HUES64 (cell line): ENCODE results near the gene TADA2B.

Source experiments
- H3K27ac ChIP-seq: 2 replicates; pipeline ENCODE4 v1.7.0; 2013; ENCODE audit warnings: low read depth, low read length, inconsistent platforms
- H3K27me3 ChIP-seq: 2 replicates; pipeline ENCODE4 v1.6.1; 2013; ENCODE audit warnings: mild to moderate bottlenecking, low read length; ENCODE audit not compliant: insufficient read depth
- H3K36me3 ChIP-seq: 2 replicates; pipeline ENCODE4 v1.6.1; 2013; ENCODE audit warnings: mild to moderate bottlenecking, low read length; ENCODE audit not compliant: insufficient read depth
- H3K4me1 ChIP-seq: 2 replicates; pipeline ENCODE4 v1.6.1; 2013; ENCODE audit warnings: mild to moderate bottlenecking, low read length, moderate library complexity; ENCODE audit not compliant: insufficient read depth
- H3K4me3 ChIP-seq: 2 replicates; pipeline ENCODE4 v1.5.1; 2013; ENCODE audit warnings: mild to moderate bottlenecking, low read length, moderate library complexity
- H3K9ac ChIP-seq: 2 replicates; pipeline ENCODE4 v1.6.1; 2013; ENCODE audit warnings: mild to moderate bottlenecking, low read depth, low read length
- H3K9me3 ChIP-seq: 2 replicates; pipeline ENCODE4 v1.6.1; 2013; ENCODE audit warnings: low read depth, low read length; ENCODE audit not compliant: insufficient read depth
- WGBS: fragments of 150-250, 120-280 bp; methylation state at CpG from one replicate; pipeline ENCODE4 v1.1.7; 2013; ENCODE audit warnings: missing lambda C conversion rate; 5-methylcytosine and 5-hydroxymethylcytosine counted together

TADA2B gene

GRCh38 chr4:7019367-7019766 lies 23.8 kb upstream of the TADA2B start:
- Histone ChIP-seq H3K4me3 (no peak overlapping the region), H3K9ac (no peak overlapping the region), H3K27ac (no peak overlapping the region), H3K36me3 (peaks cover 64% of the 10 kb centered on the region), H3K9me3 (no peaks in the 10 kb centered on the region), H3K4me1 (no peaks in the 10 kb centered on the region), H3K27me3 (no peaks in the 10 kb centered on the region)
- WGBS: 89% methylated on average over 9 of the region's 10 CpGs

- 81% methylated on average over 2 of the region's 2 CpGs for WGBS
- H3K36me3 ChIP-seq: peaks cover 64% of the 10 kb centered on the region
- no peaks in the 10 kb centered on the region for H3K27me3 ChIP-seq
- no peaks in the 10 kb centered on the region for H3K9me3 ChIP-seq
- H3K4me3 ChIP-seq: no peak overlapping the region
- H3K4me1 ChIP-seq: no peaks in the 10 kb centered on the region
- no peak overlapping the region for H3K9ac ChIP-seq
- no peak overlapping the region for H3K27ac ChIP-seq
These were observed 22.9 kb upstream of the TADA2B start for GRCh38 chr4:7020290-7020689.

GRCh38 chr4:7020856-7021255 lies 22.3 kb upstream of the TADA2B start:
- Histone ChIP-seq H3K4me3 (no peak overlapping the region), H3K4me1 (no peaks in the 10 kb centered on the region), H3K27ac (no peak overlapping the region), H3K9me3 (no peaks in the 10 kb centered on the region), H3K9ac (no peak overlapping the region), H3K36me3 (peaks cover 64% of the 10 kb centered on the region), H3K27me3 (no peaks in the 10 kb centered on the region)
- 97% methylated on average over 11 of the region's 11 CpGs for WGBS

- 95% methylated on average over 5 of the region's 5 CpGs for WGBS
- Histone ChIP-seq H3K36me3 (peaks cover 64% of the 10 kb centered on the region), H3K27ac (no peak overlapping the region), H3K4me1 (no peaks in the 10 kb centered on the region), H3K27me3 (no peaks in the 10 kb centered on the region), H3K9ac (no peak overlapping the region), H3K9me3 (no peaks in the 10 kb centered on the region), H3K4me3 (no peak overlapping the region)
These were observed 21.8 kb upstream of the TADA2B start for GRCh38 chr4:7021355-7021754.

- Histone ChIP-seq H3K9me3 (no peaks in the 10 kb centered on the region), H3K4me1 (no peaks in the 10 kb centered on the region), H3K9ac (no peak overlapping the region), H3K4me3 (no peak overlapping the region), H3K36me3 (peaks cover 64% of the 10 kb centered on the region), H3K27me3 (no peaks in the 10 kb centered on the region), H3K27ac (no peak overlapping the region)
- 91% methylated on average over 13 of the region's 13 CpGs for WGBS
These were observed 21.1 kb upstream of the TADA2B start for GRCh38 chr4:7021930-7022664.

- H3K4me3 ChIP-seq: no peak overlapping the region
- H3K27ac ChIP-seq: no peak overlapping the region; the same call in 1 of the 2 replicates
- H3K36me3 ChIP-seq: peaks cover 62% of the 10 kb centered on the region
- no peaks in the 10 kb centered on the region for H3K9me3 ChIP-seq
- H3K4me1 ChIP-seq: no peaks in the 10 kb centered on the region
- H3K9ac ChIP-seq: no peak overlapping the region
- no peaks in the 10 kb centered on the region for H3K27me3 ChIP-seq
- WGBS: 94% methylated on average over 16 of the region's 16 CpGs
These were observed 19.7 kb upstream of the TADA2B start for GRCh38 chr4:7023486-7023885.

GRCh38 chr4:7023901-7024300 lies 19.3 kb upstream of the TADA2B start:
- H3K27me3 ChIP-seq: no peaks in the 10 kb centered on the region
- H3K27ac ChIP-seq: no peak overlapping the region
- peaks cover 64% of the 10 kb centered on the region for H3K36me3 ChIP-seq
- no peak overlapping the region for H3K4me3 ChIP-seq
- no peaks in the 10 kb centered on the region for H3K9me3 ChIP-seq
- H3K4me1 ChIP-seq: no peaks in the 10 kb centered on the region
- WGBS: 93% methylated on average over 12 of the region's 12 CpGs
- no peak overlapping the region for H3K9ac ChIP-seq

GRCh38 chr4:7024336-7024890 lies 18.8 kb upstream of the TADA2B start:
- no peaks in the 10 kb centered on the region for H3K9me3 ChIP-seq
- whole genome bisulfite sequencing: 95% methylated on average over 19 of the region's 19 CpGs
- no peak overlapping the region for H3K27ac ChIP-seq
- peaks cover 64% of the 10 kb centered on the region for H3K36me3 ChIP-seq
- H3K4me3 ChIP-seq: no peak overlapping the region
- no peaks in the 10 kb centered on the region for H3K27me3 ChIP-seq
- no peaks in the 10 kb centered on the region for H3K4me1 ChIP-seq
- H3K9ac ChIP-seq: no peak overlapping the region

- Histone ChIP-seq H3K4me3 (no peak overlapping the region), H3K9me3 (no peaks in the 10 kb centered on the region), H3K36me3 (peaks cover 69% of the 10 kb centered on the region), H3K27me3 (no peaks in the 10 kb centered on the region), H3K4me1 (no peaks in the 10 kb centered on the region), H3K27ac (no peak overlapping the region), H3K9ac (no peak overlapping the region)
- WGBS: 96% methylated on average over 28 of the region's 28 CpGs
These were observed 18.1 kb upstream of the TADA2B start for GRCh38 chr4:7025040-7025602.

GRCh38 chr4:7026107-7026506 lies 17.1 kb upstream of the TADA2B start:
- 94% methylated on average over 8 of the region's 9 CpGs for WGBS
- H3K27ac ChIP-seq: no peak overlapping the region

GRCh38 chr4:7027284-7027683 lies 15.9 kb upstream of the TADA2B start:
- H3K4me1 ChIP-seq: no peaks in the 10 kb centered on the region
- no peak overlapping the region for H3K27ac ChIP-seq
- 95% methylated on average over 7 of the region's 7 CpGs for WGBS
- H3K9me3 ChIP-seq: no peaks in the 10 kb centered on the region
- H3K4me3 ChIP-seq: no peak overlapping the region
- H3K9ac ChIP-seq: no peak overlapping the region
- no peaks in the 10 kb centered on the region for H3K27me3 ChIP-seq
- peaks cover 74% of the 10 kb centered on the region for H3K36me3 ChIP-seq

More at GRCh38 chr4:7026107-7026506, 17.1 kb upstream of the TADA2B start:
- Histone ChIP-seq H3K4me1 (no peaks in the 10 kb centered on the region), H3K4me3 (no peak overlapping the region), H3K9ac (no peak overlapping the region), H3K9me3 (no peaks in the 10 kb centered on the region), H3K27me3 (no peaks in the 10 kb centered on the region), H3K36me3 (peaks cover 73% of the 10 kb centered on the region)
